HCT116 (cell line): ENCODE data around the gene PCED1A. TPM values are rescaled to one million over a fixed set of nuclear protein-coding genes. Genes with fewer than 3 reads are reported as not detected.

Source experiments
- EGR1 ChIP-seq: IDR thresholded peaks from 2 replicates; pipeline ENCODE4 v1.6.1; 2012; ENCODE audit warnings: low read depth
- SP1 ChIP-seq: IDR thresholded peaks from 2 replicates; pipeline ENCODE4 v1.6.1; 2012; ENCODE audit warnings: low read depth
- total RNA-seq: library from RNA; stranded (reverse); gene quantifications from one replicate; pipeline ENCODE4 v1.2.1, GENCODE V29; 2021; ENCODE audit not compliant: unreplicated experiment
- TF ChIP-seq, protein P1 (sequence below): IDR thresholded peaks from 2 replicates; pipeline ENCODE4 v1.6.1; 2012

PCED1A gene
- total RNA-seq, 1 experiment from 2014 or later, result 31.8 TPM

DNA sequence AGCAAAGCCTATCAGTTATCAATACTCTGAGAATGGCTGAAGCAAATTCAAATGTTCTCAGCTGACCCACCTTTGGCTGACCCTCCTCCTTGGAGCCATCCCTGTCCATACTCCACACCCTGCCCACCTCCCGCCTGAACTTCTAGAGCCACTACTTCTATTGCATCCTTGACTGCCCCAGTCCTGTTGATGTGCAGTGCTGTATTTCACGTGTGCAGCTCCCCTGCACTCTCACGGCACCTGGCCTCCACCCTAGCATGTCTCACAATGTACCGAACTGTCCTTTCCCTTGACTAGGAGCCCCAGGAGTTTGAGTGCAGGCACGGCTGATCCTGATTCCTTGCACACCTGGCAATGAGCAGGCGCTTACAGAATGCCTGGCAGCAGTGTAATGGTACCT is 47.0 kb downstream of the PCED1A start (continued):
- TF ChIP-seq SP1 (no peak), EGR1 (no peak)
- TF ChIP-seq, protein P1, sequence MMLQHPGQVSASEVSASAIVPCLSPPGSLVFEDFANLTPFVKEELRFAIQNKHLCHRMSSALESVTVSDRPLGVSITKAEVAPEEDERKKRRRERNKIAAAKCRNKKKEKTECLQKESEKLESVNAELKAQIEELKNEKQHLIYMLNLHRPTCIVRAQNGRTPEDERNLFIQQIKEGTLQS, result no peak
- TF ChIP-seq, all 23 proteins: peak for 0

Other genes with a start within 250 kb of the PCED1A start
- 582 TPM for gene NOP56, start 188.0 kb downstream of the PCED1A start, total RNA-seq
- 132 TPM for gene IDH3B, start 176.4 kb downstream of the PCED1A start, total RNA-seq
- gene EBF4, start 147.9 kb downstream of the PCED1A start, total RNA-seq, result 11.4 TPM
- 0.17 TPM for gene CPXM1, start 40.0 kb downstream of the PCED1A start, total RNA-seq
- not detected for gene C20orf141, start 25.7 kb downstream of the PCED1A start, total RNA-seq
- not detected for gene TMEM239, start 24.3 kb downstream of the PCED1A start, total RNA-seq
- gene VPS16, start 90 bp upstream of the PCED1A start, total RNA-seq, result 38.1 TPM
- 44.6 TPM for gene PTPRA, start 32.8 kb upstream of the PCED1A start, total RNA-seq
- gene GNRH2, start 203.0 kb upstream of the PCED1A start, total RNA-seq, result 0.32 TPM
- 84.3 TPM for gene MRPS26, start 205.4 kb upstream of the PCED1A start, total RNA-seq
- gene OXT, start 231.0 kb upstream of the PCED1A start, total RNA-seq, result not detected
- gene AVP, start 244.1 kb upstream of the PCED1A start, total RNA-seq, result not detected